Smooth muscle cell (in vitro differentiated cells): Measurements from ENCODE around the gene UXS1. TPM values are rescaled to one million over a fixed set of nuclear protein-coding genes. Genes with fewer than 3 reads are reported as not detected.

Experiments used
- DNase-seq: peaks from one replicate; lab custom pipeline; 2025; ENCODE audit not compliant: unreplicated experiment; lab: John Stamatoyannopoulos, UW
- H2AFZ ChIP-seq: fragments of 200-600 bp; sonication (generic); 2 replicates; pipeline ENCODE4 v1.6.0; 2016; ENCODE audit warnings: antibody characterized with exemption, low read depth, mild to moderate bottlenecking
- H3F3A ChIP-seq: fragments of 200-600 bp; sonication (generic); 2 replicates; pipeline ENCODE4 v1.6.0; 2017; ENCODE audit warnings: antibody characterized with exemption, low read depth
- H3K27ac ChIP-seq: fragments of 200-600 bp; sonication (generic); 2 replicates; pipeline ENCODE4 v1.5.1; 2016; ENCODE audit warnings: low read depth, mild to moderate bottlenecking
- H3K27me3 ChIP-seq: fragments of 200-600 bp; sonication (generic); 2 replicates; pipeline ENCODE4 v1.6.1; 2016; ENCODE audit warnings: low read depth, mild to moderate bottlenecking
- H3K36me3 ChIP-seq: fragments of 200-600 bp; sonication (generic); 2 replicates; pipeline ENCODE4 v1.5.1; 2016; ENCODE audit warnings: low read depth
- H3K4me1 ChIP-seq: fragments of 200-600 bp; sonication (generic); 2 replicates; pipeline ENCODE4 v1.5.1; 2016; ENCODE audit warnings: low read depth
- H3K4me2 ChIP-seq: fragments of 200-600 bp; sonication (generic); 2 replicates; pipeline ENCODE4 v1.6.0; 2016; ENCODE audit warnings: mild to moderate bottlenecking
- H3K4me3 ChIP-seq: fragments of 200-600 bp; sonication (generic); 2 replicates; pipeline ENCODE4 v1.5.1; 2016; ENCODE audit warnings: mild to moderate bottlenecking
- H3K79me2 ChIP-seq: fragments of 200-600 bp; sonication (generic); 2 replicates; pipeline ENCODE4 v1.6.0; 2016; ENCODE audit warnings: low read depth, mild to moderate bottlenecking
- H3K9ac ChIP-seq: fragments of 200-600 bp; sonication (generic); 2 replicates; pipeline ENCODE4 v1.6.0; 2016; ENCODE audit warnings: low read depth
- H3K9me3 ChIP-seq: fragments of 200-600 bp; sonication (generic); replicated peaks from 2 replicates; pipeline ENCODE4 v1.5.1; 2016; ENCODE audit warnings: low read depth
- H4K20me1 ChIP-seq: fragments of 200-600 bp; sonication (generic); 2 replicates; pipeline ENCODE4 v1.6.0; 2016; ENCODE audit warnings: low read depth
- CTCF ChIP-seq: fragments of 200-600 bp; sonication (generic); IDR thresholded peaks from 2 replicates; pipeline ENCODE4 v1.5.1; 2017; ENCODE audit warnings: borderline replicate concordance, mild to moderate bottlenecking, antibody characterized with exemption; ENCODE audit not compliant: insufficient read depth, poor library complexity, severe bottlenecking
- WGBS: methylation state at CpG from one replicate; pipeline ENCODE4 v1.1.7; 2016; ENCODE audit warnings: low lambda C conversion rate; 5-methylcytosine and 5-hydroxymethylcytosine counted together
- polyA plus RNA-seq: library from polyadenylated mRNA; unstranded; fragments of >200 nt; fragmentation: Nextera tagmentation; extraction: Ambion mirVana; gene quantifications from 2 replicates; pipeline ENCODE4 v1.2.1, GENCODE V29; 2016
- total RNA-seq: library from RNA; depleted of rRNA; stranded (reverse); fragments of >200 nt; gene quantifications from 2 replicates; pipeline ENCODE4 v1.2.3, GENCODE V29; 2014

Gene UXS1
- total and polyA plus RNA-seq, 2 experiments from 2014 or later, result 22.2 to 33.5 TPM

GRCh38 chr2:106098664-106099063 lies 95.4 kb downstream of the UXS1 start:
- Histone ChIP-seq H3K9ac (no peak overlapping the region), H3K4me3 (no peak overlapping the region), H3K27me3 (no peaks in the 10 kb centered on the region), H3K4me1 (no peaks in the 10 kb centered on the region), H3F3A (no peaks in the 10 kb centered on the region), H2AFZ (no peak overlapping the region), H4K20me1 (no peaks in the 10 kb centered on the region), H3K79me2 (no peaks in the 10 kb centered on the region), H3K27ac (no peak overlapping the region), H3K9me3 (no peaks in the 10 kb centered on the region), H3K4me2 (no peak overlapping the region), H3K36me3 (no peaks in the 10 kb centered on the region)
- TF ChIP-seq CTCF, result no peak
- no peak for DNase-seq
- WGBS, result 85% methylated on average over 9 of the region's 9 CpGs

- H3K27ac ChIP-seq, result no peak overlapping the region
- no peaks in the 10 kb centered on the region for H4K20me1 ChIP-seq
- no peak overlapping the region for H2AFZ ChIP-seq
- no peak for DNase-seq
- TF ChIP-seq CTCF, result peak; percentile 36
- no peak overlapping the region for H3K9ac ChIP-seq
- H3K4me3 ChIP-seq, result no peak overlapping the region
- H3K79me2 ChIP-seq, result no peaks in the 10 kb centered on the region
- 87% methylated on average over 3 of the region's 3 CpGs for WGBS
- no peaks in the 10 kb centered on the region for H3F3A ChIP-seq
- H3K4me2 ChIP-seq, result no peak overlapping the region
- no peaks in the 10 kb centered on the region for H3K9me3 ChIP-seq
- no peaks in the 10 kb centered on the region for H3K36me3 ChIP-seq
- no peaks in the 10 kb centered on the region for H3K27me3 ChIP-seq
- no peaks in the 10 kb centered on the region for H3K4me1 ChIP-seq
Measured at GRCh38 chr2:106098081-106098480, 96.0 kb downstream of the UXS1 start.

GRCh38 chr2:106097038-106098000 lies 96.8 kb downstream of the UXS1 start:
- Histone ChIP-seq H3K9ac (no peak overlapping the region), H4K20me1 (no peaks in the 10 kb centered on the region), H3K4me2 (no peak overlapping the region), H3K4me3 (no peak overlapping the region), H2AFZ (no peak overlapping the region), H3K4me1 (no peaks in the 10 kb centered on the region), H3K27ac (no peak overlapping the region), H3K9me3 (no peaks in the 10 kb centered on the region), H3K79me2 (no peaks in the 10 kb centered on the region), H3F3A (no peaks in the 10 kb centered on the region), H3K36me3 (no peaks in the 10 kb centered on the region), H3K27me3 (no peaks in the 10 kb centered on the region)
- WGBS, result 96% methylated on average over 26 of the region's 26 CpGs
- no peak for TF ChIP-seq CTCF
- DNase-seq, result no peak
